ENCODE data around the gene MYO7A. TPM values are rescaled to one million over a fixed set of nuclear protein-coding genes. Genes with fewer than 3 reads are reported as not detected.

The MYO7A gene
- total and polyA plus RNA-seq, 2 experiments from 2014 or later = 1.8 to 5.4 TPM

DNA sequence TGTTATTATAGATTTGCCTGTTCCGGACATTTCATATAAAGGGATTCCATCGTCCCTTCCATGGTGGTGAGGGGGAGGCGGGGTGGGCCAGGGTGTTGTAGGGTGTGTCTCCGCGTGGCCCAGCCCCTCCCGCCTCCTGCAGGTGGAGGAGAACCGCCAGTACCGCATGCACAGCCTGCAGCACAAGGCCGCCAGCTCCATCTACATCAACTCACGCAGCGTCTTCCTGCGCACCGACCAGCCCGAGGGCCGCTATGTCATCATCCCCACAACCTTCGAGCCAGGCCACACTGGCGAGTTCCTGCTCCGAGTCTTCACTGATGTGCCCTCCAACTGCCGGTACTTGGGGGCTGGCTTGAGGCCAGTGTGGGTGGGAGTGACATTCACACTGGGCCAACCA is 7.5 kb upstream of the MYO7A start (continued):
- TF ChIP-seq, protein P1, sequence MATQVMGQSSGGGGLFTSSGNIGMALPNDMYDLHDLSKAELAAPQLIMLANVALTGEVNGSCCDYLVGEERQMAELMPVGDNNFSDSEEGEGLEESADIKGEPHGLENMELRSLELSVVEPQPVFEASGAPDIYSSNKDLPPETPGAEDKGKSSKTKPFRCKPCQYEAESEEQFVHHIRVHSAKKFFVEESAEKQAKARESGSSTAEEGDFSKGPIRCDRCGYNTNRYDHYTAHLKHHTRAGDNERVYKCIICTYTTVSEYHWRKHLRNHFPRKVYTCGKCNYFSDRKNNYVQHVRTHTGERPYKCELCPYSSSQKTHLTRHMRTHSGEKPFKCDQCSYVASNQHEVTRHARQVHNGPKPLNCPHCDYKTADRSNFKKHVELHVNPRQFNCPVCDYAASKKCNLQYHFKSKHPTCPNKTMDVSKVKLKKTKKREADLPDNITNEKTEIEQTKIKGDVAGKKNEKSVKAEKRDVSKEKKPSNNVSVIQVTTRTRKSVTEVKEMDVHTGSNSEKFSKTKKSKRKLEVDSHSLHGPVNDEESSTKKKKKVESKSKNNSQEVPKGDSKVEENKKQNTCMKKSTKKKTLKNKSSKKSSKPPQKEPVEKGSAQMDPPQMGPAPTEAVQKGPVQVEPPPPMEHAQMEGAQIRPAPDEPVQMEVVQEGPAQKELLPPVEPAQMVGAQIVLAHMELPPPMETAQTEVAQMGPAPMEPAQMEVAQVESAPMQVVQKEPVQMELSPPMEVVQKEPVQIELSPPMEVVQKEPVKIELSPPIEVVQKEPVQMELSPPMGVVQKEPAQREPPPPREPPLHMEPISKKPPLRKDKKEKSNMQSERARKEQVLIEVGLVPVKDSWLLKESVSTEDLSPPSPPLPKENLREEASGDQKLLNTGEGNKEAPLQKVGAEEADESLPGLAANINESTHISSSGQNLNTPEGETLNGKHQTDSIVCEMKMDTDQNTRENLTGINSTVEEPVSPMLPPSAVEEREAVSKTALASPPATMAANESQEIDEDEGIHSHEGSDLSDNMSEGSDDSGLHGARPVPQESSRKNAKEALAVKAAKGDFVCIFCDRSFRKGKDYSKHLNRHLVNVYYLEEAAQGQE (IDR thresholded peaks at IDR 0.05; ENCODE audit: unreplicated experiment) = no peak
- TF ChIP-seq, protein P2, sequence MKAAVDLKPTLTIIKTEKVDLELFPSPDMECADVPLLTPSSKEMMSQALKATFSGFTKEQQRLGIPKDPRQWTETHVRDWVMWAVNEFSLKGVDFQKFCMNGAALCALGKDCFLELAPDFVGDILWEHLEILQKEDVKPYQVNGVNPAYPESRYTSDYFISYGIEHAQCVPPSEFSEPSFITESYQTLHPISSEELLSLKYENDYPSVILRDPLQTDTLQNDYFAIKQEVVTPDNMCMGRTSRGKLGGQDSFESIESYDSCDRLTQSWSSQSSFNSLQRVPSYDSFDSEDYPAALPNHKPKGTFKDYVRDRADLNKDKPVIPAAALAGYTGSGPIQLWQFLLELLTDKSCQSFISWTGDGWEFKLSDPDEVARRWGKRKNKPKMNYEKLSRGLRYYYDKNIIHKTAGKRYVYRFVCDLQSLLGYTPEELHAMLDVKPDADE (IDR thresholded peaks at IDR 0.05) = no peak
- TF ChIP-seq, protein P3, sequence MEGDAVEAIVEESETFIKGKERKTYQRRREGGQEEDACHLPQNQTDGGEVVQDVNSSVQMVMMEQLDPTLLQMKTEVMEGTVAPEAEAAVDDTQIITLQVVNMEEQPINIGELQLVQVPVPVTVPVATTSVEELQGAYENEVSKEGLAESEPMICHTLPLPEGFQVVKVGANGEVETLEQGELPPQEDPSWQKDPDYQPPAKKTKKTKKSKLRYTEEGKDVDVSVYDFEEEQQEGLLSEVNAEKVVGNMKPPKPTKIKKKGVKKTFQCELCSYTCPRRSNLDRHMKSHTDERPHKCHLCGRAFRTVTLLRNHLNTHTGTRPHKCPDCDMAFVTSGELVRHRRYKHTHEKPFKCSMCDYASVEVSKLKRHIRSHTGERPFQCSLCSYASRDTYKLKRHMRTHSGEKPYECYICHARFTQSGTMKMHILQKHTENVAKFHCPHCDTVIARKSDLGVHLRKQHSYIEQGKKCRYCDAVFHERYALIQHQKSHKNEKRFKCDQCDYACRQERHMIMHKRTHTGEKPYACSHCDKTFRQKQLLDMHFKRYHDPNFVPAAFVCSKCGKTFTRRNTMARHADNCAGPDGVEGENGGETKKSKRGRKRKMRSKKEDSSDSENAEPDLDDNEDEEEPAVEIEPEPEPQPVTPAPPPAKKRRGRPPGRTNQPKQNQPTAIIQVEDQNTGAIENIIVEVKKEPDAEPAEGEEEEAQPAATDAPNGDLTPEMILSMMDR (conservative IDR thresholded peaks at IDR 0.05; ENCODE audit: low read depth in 2 of 2) = no peak
- TF ChIP-seq STAT1 (IDR thresholded peaks at IDR 0.05; ENCODE audit: unreplicated experiment) = no peak
- no peak for TF ChIP-seq JUNB (IDR thresholded peaks at IDR 0.05; ENCODE audit: unreplicated experiment)
- TF ChIP-seq NANOG (IDR thresholded peaks at IDR 0.05; ENCODE audit: borderline replicate concordance) = no peak

DNA sequence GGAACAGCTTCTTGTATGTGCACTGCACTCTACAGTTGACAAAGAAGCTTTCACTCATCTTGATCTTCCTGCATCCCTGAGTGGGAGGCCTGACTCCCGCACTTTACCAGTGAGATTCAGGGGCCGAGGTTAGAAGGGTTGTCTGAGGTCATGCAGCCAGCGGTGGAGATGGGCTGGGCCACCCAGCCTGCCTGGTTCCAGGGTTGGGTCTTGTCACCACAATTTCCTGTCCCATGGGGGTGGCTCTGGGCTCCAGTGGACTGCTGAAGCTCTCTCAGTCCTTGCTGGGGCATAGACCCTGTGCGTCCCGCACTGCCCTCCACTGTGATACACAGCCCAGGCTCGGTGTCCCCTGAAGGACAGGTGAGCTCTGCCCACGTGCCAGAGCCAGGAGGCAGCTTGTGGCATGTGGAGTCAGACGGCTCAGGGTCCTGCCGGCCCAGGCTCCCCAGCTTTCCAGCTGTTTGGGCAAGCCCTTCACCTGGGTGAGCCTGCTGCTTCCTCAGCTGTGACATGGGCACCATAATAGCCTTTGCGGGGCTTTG is 6.9 kb upstream of the MYO7A start:
- Histone ChIP-seq H3K79me2 (replicated peaks; ENCODE audit: insufficient read depth) (no peaks in the 10 kb centered on the region), H3K4me1 (ENCODE audit: insufficient read depth) (no peaks in the 10 kb centered on the region), H3K4me3 (no peak overlapping the region), H3K27ac (ENCODE audit: low read depth) (no peak overlapping the region), H4K20me1 (replicated peaks; ENCODE audit: insufficient read depth) (no peaks in the 10 kb centered on the region; the same call in 1 of the 2 replicates), H3K36me3 (ENCODE audit: insufficient read depth) (no peaks in the 10 kb centered on the region), H3K27me3 (ENCODE audit: insufficient read depth) (no peaks in the 10 kb centered on the region), H3K9me2 (ENCODE audit: insufficient read depth) (no peaks in the 10 kb centered on the region), H2AFZ (no peak overlapping the region), H3F3A (replicated peaks; ENCODE audit: low read depth) (no peaks in the 10 kb centered on the region), H3K4me2 (no peak overlapping the region)
- no peaks in the 10 kb centered on the region for H3K9me3 Mint-ChIP-seq
- no peak overlapping the region for H3K27ac Mint-ChIP-seq
- H3K4me3 Mint-ChIP-seq = no peak overlapping the region
- DNase-seq (ENCODE audit: low spot score) (no peak), ATAC-seq (no peak)
- H3K36me3 Mint-ChIP-seq (ENCODE audit: low read depth) = peaks cover 5% of the 10 kb centered on the region; the same call in 1 of the 3 replicates
- H3K4me1 Mint-ChIP-seq = peaks cover 1% of the 10 kb centered on the region; the same call in 2 of the 3 replicates
- peaks cover 13% of the 10 kb centered on the region for H3K27me3 Mint-ChIP-seq (ENCODE audit: insufficient read depth, low read depth, poor library complexity)
- TF ChIP-seq, protein P2 (IDR thresholded peaks at IDR 0.05) = no peak
- TF ChIP-seq ZNF331 (CRISPR knock-in tag; IDR thresholded peaks at IDR 0.05; ENCODE audit: low read depth) = no peak
- no peak for TF ChIP-seq ZNF114 (CRISPR knock-in tag; IDR thresholded peaks at IDR 0.05)
- TF ChIP-seq, protein P1 (IDR thresholded peaks at IDR 0.05; ENCODE audit: unreplicated experiment) = no peak
- TF ChIP-seq JUNB (IDR thresholded peaks at IDR 0.05; ENCODE audit: unreplicated experiment) = no peak
- no peak for TF ChIP-seq EZH2phosphoT487 (IDR thresholded peaks at IDR 0.05; ENCODE audit: unreplicated experiment)
- TF ChIP-seq POLR2AphosphoS5 (IDR thresholded peaks at IDR 0.05; ENCODE audit: low read depth) = no peak
